ENCODE data around the gene MCCC2.

MCCC2 gene

GRCh38 chr5:71629950-71630349 lies 42.8 kb downstream of the MCCC2 start:
- TF ChIP-seq USF1 (IDR thresholded peaks at IDR 0.05) (no peak), TEAD4 (IDR thresholded peaks at IDR 0.05) (no peak), TCF12 (IDR thresholded peaks at IDR 0.05; ENCODE audit: low read depth) (no peak), YY1 (IDR thresholded peaks at IDR 0.05; ENCODE audit: low read depth) (no peak), MAX (IDR thresholded peaks at IDR 0.05) (no peak), EGR1 (IDR thresholded peaks at IDR 0.05) (no peak), RAD21 (IDR thresholded peaks at IDR 0.05; ENCODE audit: low read depth) (no peak), REST (IDR thresholded peaks at IDR 0.05; ENCODE audit: low read depth) (no peak), CREB1 (IDR thresholded peaks at IDR 0.05; ENCODE audit: low read depth) (no peak), NFIC (IDR thresholded peaks at IDR 0.05) (no peak), CEBPB (IDR thresholded peaks at IDR 0.05) (no peak), FOXM1 (IDR thresholded peaks at IDR 0.05; ENCODE audit: borderline replicate concordance, low read depth) (no peak), TAF1 (IDR thresholded peaks at IDR 0.05; ENCODE audit: low read depth) (no peak), ZBTB7A (IDR thresholded peaks at IDR 0.05; ENCODE audit: low read depth) (no peak), EP300 (IDR thresholded peaks at IDR 0.05; ENCODE audit: borderline replicate concordance) (no peak)

- TF ChIP-seq RAD21 (IDR thresholded peaks at IDR 0.05; ENCODE audit: low read depth) (no peak), CREB1 (IDR thresholded peaks at IDR 0.05; ENCODE audit: low read depth) (no peak), EGR1 (IDR thresholded peaks at IDR 0.05) (no peak), YY1 (IDR thresholded peaks at IDR 0.05; ENCODE audit: low read depth) (no peak), ZBTB7A (IDR thresholded peaks at IDR 0.05; ENCODE audit: low read depth) (no peak), TEAD4 (IDR thresholded peaks at IDR 0.05) (no peak), USF1 (IDR thresholded peaks at IDR 0.05) (no peak)
Observed at GRCh38 chr5:71631070-71631469, 43.9 kb downstream of the MCCC2 start.

GRCh38 chr5:71632168-71632567 lies 45.0 kb downstream of the MCCC2 start:
- no peak for TF ChIP-seq ZBTB7A (IDR thresholded peaks at IDR 0.05; ENCODE audit: low read depth)

GRCh38 chr5:71633255-71634155 lies 46.4 kb downstream of the MCCC2 start:
- TF ChIP-seq MAX (IDR thresholded peaks at IDR 0.05) (no peak), EGR1 (IDR thresholded peaks at IDR 0.05) (no peak), USF1 (IDR thresholded peaks at IDR 0.05) (no peak), REST (IDR thresholded peaks at IDR 0.05; ENCODE audit: low read depth) (no peak), TAF1 (IDR thresholded peaks at IDR 0.05; ENCODE audit: low read depth) (no peak), TCF12 (IDR thresholded peaks at IDR 0.05; ENCODE audit: low read depth) (no peak), YY1 (IDR thresholded peaks at IDR 0.05; ENCODE audit: low read depth) (no peak), ZBTB7A (IDR thresholded peaks at IDR 0.05; ENCODE audit: low read depth) (no peak), CEBPB (IDR thresholded peaks at IDR 0.05) (no peak)

GRCh38 chr5:71637133-71637532 lies 50.0 kb downstream of the MCCC2 start:
- TF ChIP-seq TCF12 (IDR thresholded peaks at IDR 0.05; ENCODE audit: low read depth): no peak
- no peak for TF ChIP-seq USF1 (IDR thresholded peaks at IDR 0.05)
- TF ChIP-seq CREB1 (IDR thresholded peaks at IDR 0.05; ENCODE audit: low read depth): no peak
- TF ChIP-seq MAX (IDR thresholded peaks at IDR 0.05): no peak
- no peak for TF ChIP-seq CEBPB (IDR thresholded peaks at IDR 0.05)
- TF ChIP-seq YY1 (IDR thresholded peaks at IDR 0.05; ENCODE audit: low read depth): no peak
- no peak for TF ChIP-seq FOXM1 (IDR thresholded peaks at IDR 0.05; ENCODE audit: borderline replicate concordance, low read depth)
- TF ChIP-seq ZBTB7A (IDR thresholded peaks at IDR 0.05; ENCODE audit: low read depth): no peak
- TF ChIP-seq TAF1 (IDR thresholded peaks at IDR 0.05; ENCODE audit: low read depth): no peak
- no peak for TF ChIP-seq NFIC (IDR thresholded peaks at IDR 0.05)
- no peak for TF ChIP-seq EP300 (IDR thresholded peaks at IDR 0.05; ENCODE audit: borderline replicate concordance)
- no peak for TF ChIP-seq TEAD4 (IDR thresholded peaks at IDR 0.05)
- no peak for TF ChIP-seq REST (IDR thresholded peaks at IDR 0.05; ENCODE audit: low read depth)
- no peak for TF ChIP-seq EGR1 (IDR thresholded peaks at IDR 0.05)
- no peak for TF ChIP-seq RAD21 (IDR thresholded peaks at IDR 0.05; ENCODE audit: low read depth)
